ENCODE measurements around the gene CEBPA.

CEBPA gene

GRCh38 chr19:33348301-33349010 is 46.1 kb upstream of the CEBPA start:
- TF ChIP-seq REST (IDR thresholded peaks at IDR 0.05; ENCODE audit: low read depth), result no peak
- no peak for TF ChIP-seq YY1 (IDR thresholded peaks at IDR 0.05; ENCODE audit: low read depth)
- no peak for TF ChIP-seq USF1 (IDR thresholded peaks at IDR 0.05)
- no peak for TF ChIP-seq CEBPB (IDR thresholded peaks at IDR 0.05)
- TF ChIP-seq NFIC (IDR thresholded peaks at IDR 0.05), result no peak

GRCh38 chr19:33347300-33347699 is 45.0 kb upstream of the CEBPA start:
- TF ChIP-seq USF1 (IDR thresholded peaks at IDR 0.05) (no peak), TCF12 (IDR thresholded peaks at IDR 0.05; ENCODE audit: low read depth) (no peak), TAF1 (IDR thresholded peaks at IDR 0.05; ENCODE audit: low read depth) (no peak), REST (IDR thresholded peaks at IDR 0.05; ENCODE audit: low read depth) (no peak), EP300 (IDR thresholded peaks at IDR 0.05; ENCODE audit: borderline replicate concordance) (no peak), FOXM1 (IDR thresholded peaks at IDR 0.05; ENCODE audit: borderline replicate concordance, low read depth) (no peak), YY1 (IDR thresholded peaks at IDR 0.05; ENCODE audit: low read depth) (no peak), CREB1 (IDR thresholded peaks at IDR 0.05; ENCODE audit: low read depth) (no peak), ZBTB7A (IDR thresholded peaks at IDR 0.05; ENCODE audit: low read depth) (no peak), NFIC (IDR thresholded peaks at IDR 0.05) (no peak), TEAD4 (IDR thresholded peaks at IDR 0.05) (no peak), CEBPB (IDR thresholded peaks at IDR 0.05) (no peak), RAD21 (IDR thresholded peaks at IDR 0.05; ENCODE audit: low read depth) (no peak), MAX (IDR thresholded peaks at IDR 0.05) (no peak), EGR1 (IDR thresholded peaks at IDR 0.05) (no peak)

- TF ChIP-seq NFIC (IDR thresholded peaks at IDR 0.05) (no peak), EP300 (IDR thresholded peaks at IDR 0.05; ENCODE audit: borderline replicate concordance) (no peak), TAF1 (IDR thresholded peaks at IDR 0.05; ENCODE audit: low read depth) (no peak), FOXM1 (IDR thresholded peaks at IDR 0.05; ENCODE audit: borderline replicate concordance, low read depth) (no peak), MAX (IDR thresholded peaks at IDR 0.05) (no peak), TEAD4 (IDR thresholded peaks at IDR 0.05) (no peak), ZBTB7A (IDR thresholded peaks at IDR 0.05; ENCODE audit: low read depth) (no peak)
Observed at GRCh38 chr19:33346665-33347064, 44.3 kb upstream of the CEBPA start.

- TF ChIP-seq TCF12 (IDR thresholded peaks at IDR 0.05; ENCODE audit: low read depth) (no peak), NFIC (IDR thresholded peaks at IDR 0.05) (no peak), RAD21 (IDR thresholded peaks at IDR 0.05; ENCODE audit: low read depth) (no peak), CEBPB (IDR thresholded peaks at IDR 0.05) (no peak), TEAD4 (IDR thresholded peaks at IDR 0.05) (no peak), EP300 (IDR thresholded peaks at IDR 0.05; ENCODE audit: borderline replicate concordance) (no peak), YY1 (IDR thresholded peaks at IDR 0.05; ENCODE audit: low read depth) (no peak), EGR1 (IDR thresholded peaks at IDR 0.05) (no peak), FOXM1 (IDR thresholded peaks at IDR 0.05; ENCODE audit: borderline replicate concordance, low read depth) (no peak), MAX (IDR thresholded peaks at IDR 0.05) (no peak), ZBTB7A (IDR thresholded peaks at IDR 0.05; ENCODE audit: low read depth) (no peak), CREB1 (IDR thresholded peaks at IDR 0.05; ENCODE audit: low read depth) (no peak)
Observed at GRCh38 chr19:33345163-33345562, 42.8 kb upstream of the CEBPA start.

- TF ChIP-seq YY1 (IDR thresholded peaks at IDR 0.05; ENCODE audit: low read depth) (no peak), TEAD4 (IDR thresholded peaks at IDR 0.05) (no peak), EP300 (IDR thresholded peaks at IDR 0.05; ENCODE audit: borderline replicate concordance) (no peak), EGR1 (IDR thresholded peaks at IDR 0.05) (no peak), USF1 (IDR thresholded peaks at IDR 0.05) (no peak), CREB1 (IDR thresholded peaks at IDR 0.05; ENCODE audit: low read depth) (no peak), TCF12 (IDR thresholded peaks at IDR 0.05; ENCODE audit: low read depth) (no peak), CEBPB (IDR thresholded peaks at IDR 0.05) (no peak), MAX (IDR thresholded peaks at IDR 0.05) (no peak), ZBTB7A (IDR thresholded peaks at IDR 0.05; ENCODE audit: low read depth) (no peak), REST (IDR thresholded peaks at IDR 0.05; ENCODE audit: low read depth) (no peak), FOXM1 (IDR thresholded peaks at IDR 0.05; ENCODE audit: borderline replicate concordance, low read depth) (no peak), RAD21 (IDR thresholded peaks at IDR 0.05; ENCODE audit: low read depth) (no peak)
Observed at GRCh38 chr19:33344573-33344925, 42.2 kb upstream of the CEBPA start.

Data from Ishikawa (cell line).